ENCODE measurements around the gene MAST4.

MAST4 gene

GRCh38 chr5:67021031-67021430 is 424.8 kb downstream of the MAST4 start:
- no peak for DNase-seq (ENCODE audit: low spot score)

DNA sequence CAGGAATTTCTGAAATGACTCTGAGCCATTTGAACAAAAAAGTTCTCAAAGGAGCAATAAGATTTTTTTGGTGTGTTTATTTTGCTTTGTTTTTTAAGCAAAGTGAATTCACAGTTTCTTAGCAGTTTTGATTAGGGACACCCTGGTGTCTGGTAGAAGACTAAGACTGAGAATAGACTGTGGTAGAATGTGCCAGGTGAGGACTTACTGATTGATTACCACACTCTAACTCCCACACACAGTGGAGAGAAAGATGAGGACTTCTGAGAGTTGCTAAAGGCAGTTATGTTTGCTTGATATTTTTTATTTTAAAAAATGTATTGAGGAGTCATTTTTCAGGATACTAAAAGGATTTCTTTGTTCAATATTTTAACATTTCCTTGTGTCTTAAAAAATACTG is 425.3 kb downstream of the MAST4 start:
- no peak for DNase-seq (ENCODE audit: low spot score)

- DNase-seq (ENCODE audit: low spot score) = no peak
Observed at GRCh38 chr5:67021962-67022361, 425.8 kb downstream of the MAST4 start.

- DNase-seq (ENCODE audit: low spot score) = no peak
Observed at GRCh38 chr5:67025457-67025856, 429.3 kb downstream of the MAST4 start.

DNA sequence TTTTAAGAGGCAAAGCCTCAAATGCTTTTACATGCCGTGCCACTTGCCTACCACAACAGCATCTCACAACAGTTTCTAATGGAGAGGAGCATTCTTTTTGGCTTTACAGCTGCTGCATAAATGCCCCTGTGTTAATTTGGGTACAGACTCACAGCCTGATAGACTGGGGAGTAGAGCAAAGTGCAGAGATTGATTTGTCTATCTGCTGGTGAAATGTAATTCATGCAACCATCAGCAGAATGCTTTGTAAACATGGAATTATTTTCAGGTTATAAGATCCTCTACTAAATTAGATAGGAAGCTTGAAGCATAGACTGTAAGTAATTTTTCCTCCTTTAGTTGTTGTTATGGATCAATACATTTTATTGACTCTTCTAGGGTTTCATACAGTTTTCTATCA is 430.1 kb downstream of the MAST4 start:
- DNase-seq (ENCODE audit: low spot score) = no peak

- DNase-seq (ENCODE audit: low spot score) = no peak
Observed at GRCh38 chr5:67027171-67027570, 431.0 kb downstream of the MAST4 start.

- DNase-seq (ENCODE audit: low spot score) = no peak
Observed at GRCh38 chr5:67028371-67028770, 432.2 kb downstream of the MAST4 start.

DNA sequence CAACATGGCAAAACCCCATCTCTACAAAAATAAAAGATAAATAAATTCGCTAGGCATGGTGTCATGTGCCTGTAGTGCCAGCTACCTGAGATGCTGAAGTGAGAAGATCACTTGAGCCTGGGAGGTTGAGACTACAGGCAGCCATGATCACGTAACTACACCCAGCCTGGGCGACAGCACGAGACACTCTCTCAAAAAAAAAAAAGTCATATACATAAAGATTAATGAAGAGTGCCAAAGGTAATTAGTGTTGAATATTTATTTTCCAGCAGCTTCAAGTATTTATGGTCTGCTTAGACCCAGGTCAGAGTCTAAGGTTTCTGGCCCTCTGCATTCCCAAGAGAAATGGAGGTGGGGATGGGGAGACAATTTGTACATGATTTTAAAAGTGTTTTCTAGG is 432.7 kb downstream of the MAST4 start:
- DNase-seq (ENCODE audit: low spot score) = no peak

DNA sequence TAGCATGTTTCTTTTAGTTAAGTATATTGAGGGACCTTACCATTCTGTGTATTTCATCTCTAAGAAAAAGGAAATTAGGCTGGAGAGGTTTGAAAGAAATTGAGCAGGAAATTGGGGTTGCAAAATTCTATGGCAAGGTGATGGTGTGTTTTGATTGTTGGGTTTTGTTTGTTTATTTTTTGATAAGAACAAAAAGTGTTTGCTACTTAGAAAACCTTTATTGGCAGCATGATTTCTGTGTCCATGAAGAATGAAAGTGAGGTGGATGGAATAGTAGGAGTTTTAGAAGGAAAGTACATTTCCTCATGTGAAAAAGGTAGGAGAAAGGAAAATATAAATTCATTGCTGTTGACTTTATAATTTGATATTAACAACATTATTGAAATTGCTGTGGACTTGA is 433.3 kb downstream of the MAST4 start:
- DNase-seq (ENCODE audit: low spot score) = no peak

DNA sequence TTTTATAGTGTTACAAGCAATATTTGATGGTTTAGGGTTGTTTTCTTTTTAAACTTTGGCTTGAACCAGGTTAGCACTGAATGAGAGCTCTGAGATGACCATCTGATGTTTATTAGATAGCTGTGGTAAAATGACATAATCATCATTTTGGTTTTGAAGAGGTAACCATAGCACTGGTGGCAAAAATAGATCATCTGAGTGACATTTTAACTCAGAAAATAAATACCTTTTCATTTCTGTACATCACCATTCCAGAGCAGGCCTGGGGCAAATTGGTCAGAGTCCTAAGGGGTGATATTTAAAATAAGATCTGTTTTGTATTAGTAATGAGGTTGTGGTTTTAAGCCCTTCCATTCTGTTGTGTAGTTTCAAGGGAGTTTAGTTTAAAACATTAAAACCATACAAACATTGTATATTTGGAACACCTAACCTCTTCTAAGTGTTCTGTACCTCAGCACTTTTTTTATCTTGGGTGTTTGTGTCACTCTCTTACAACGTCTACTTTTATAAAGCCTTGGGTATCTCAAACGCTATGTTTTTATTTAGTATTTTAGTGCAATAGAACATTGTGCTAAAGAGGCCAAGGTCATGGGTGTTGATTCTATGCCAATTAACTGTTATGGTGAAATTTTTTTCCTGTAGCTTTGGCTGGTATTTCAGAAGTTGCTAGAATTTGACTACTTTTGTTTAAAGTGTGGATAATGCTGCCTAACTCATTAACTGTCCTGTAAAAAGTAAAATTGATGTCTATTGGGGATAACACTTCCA is 434.3 kb downstream of the MAST4 start:
- no peak for DNase-seq (ENCODE audit: low spot score)

DNA sequence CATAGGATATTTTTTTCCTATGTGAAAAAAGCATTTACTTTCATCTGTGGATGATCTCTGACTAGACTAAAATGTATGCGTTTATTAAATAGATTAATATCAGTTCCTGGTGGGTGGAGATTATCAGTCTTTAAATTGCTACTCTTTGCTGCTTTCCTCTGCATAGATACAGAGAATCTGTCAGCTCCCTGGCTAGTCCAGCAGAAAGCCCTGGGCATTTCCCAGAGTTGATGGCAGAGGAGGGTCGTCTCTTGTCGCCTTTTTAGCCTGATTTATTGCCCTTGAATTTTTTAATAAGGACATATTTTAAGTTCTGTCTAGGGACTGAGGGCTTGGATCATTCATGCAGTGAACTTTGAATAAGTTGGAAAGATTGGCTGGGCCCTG is 434.9 kb downstream of the MAST4 start:
- DNase-seq (ENCODE audit: low spot score) = no peak

- peak; percentile 13 for DNase-seq (ENCODE audit: low spot score)
Observed at GRCh38 chr5:67031692-67032091, 435.5 kb downstream of the MAST4 start.

GRCh38 chr5:67032921-67033664 is 436.9 kb downstream of the MAST4 start:
- no peak for DNase-seq (ENCODE audit: low spot score)

- no peak for DNase-seq (ENCODE audit: low spot score)
Observed at GRCh38 chr5:67033880-67034651, 437.9 kb downstream of the MAST4 start.

DNA sequence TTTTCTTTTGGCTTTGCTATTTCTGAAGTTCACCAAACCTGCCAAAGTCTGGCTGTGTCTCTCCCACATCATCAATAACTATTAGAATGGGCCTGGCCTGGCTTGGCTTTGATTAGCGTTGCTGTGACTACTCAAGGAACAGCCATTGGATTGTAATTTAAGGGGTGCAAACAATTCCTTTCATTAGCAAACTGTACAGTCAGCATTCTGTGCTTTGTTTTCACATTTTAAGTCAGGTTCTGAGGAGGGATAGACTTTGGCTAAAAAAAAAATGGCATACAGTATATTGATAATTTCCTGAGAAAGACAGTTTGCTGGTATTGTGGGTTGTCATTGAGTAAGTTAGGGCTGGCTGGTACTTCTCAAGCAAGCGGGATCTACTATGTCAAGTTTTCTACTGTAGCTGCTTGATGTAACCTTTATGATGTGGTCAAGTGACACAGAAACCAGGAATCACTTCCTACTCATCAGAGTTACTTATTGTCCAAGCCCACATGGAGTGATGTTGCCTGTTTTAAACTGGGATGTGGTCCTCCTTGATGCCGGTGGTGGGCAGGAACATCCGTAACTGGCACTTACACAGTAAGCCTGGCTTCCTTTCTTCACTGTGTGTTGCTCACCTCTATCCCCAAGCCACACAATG is 439.0 kb downstream of the MAST4 start:
- DNase-seq (ENCODE audit: low spot score) = no peak

DNA sequence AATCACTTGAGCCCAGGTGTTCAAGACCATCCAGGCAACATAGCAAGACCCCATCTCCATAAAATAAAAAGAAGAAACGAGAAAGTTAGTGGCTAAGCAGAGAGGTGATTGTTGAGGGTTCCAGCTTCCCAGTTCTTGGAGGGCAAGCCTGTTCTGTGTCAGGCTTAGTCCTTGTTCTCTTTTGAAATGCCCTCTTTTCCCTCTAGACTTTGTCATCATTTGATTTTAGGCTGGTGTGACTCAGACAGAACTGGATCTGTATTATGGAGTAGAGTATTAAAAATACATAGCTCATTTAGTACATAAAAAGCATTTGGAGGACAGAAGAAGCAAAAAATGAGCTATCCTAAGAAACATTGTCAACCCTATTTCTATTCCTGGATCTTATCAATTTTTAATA is 441.0 kb downstream of the MAST4 start:
- no peak for DNase-seq (ENCODE audit: low spot score)

GRCh38 chr5:67038817-67039603 is 442.8 kb downstream of the MAST4 start:
- no peak for DNase-seq (ENCODE audit: low spot score)

- no peak for DNase-seq (ENCODE audit: low spot score)
Observed at GRCh38 chr5:67042176-67043003, 446.2 kb downstream of the MAST4 start.

GRCh38 chr5:67043796-67044511 is 447.8 kb downstream of the MAST4 start:
- no peak for DNase-seq (ENCODE audit: low spot score)
